ENCODE results near the gene GTF2IRD1. TPM values are rescaled to one million over a fixed set of nuclear protein-coding genes. Genes with fewer than 3 reads are reported as not detected.
A peak's percentile ranks its signal among the peaks of the same experiment; 100 is the strongest.

The GTF2IRD1 gene
- total RNA-seq, 1 experiment from 2014 or later, result 73.6 TPM

GRCh38 chr7:74479066-74479781, 25.5 kb downstream of the GTF2IRD1 start:
- no peak for TF ChIP-seq EZH2 (IDR thresholded peaks at IDR 0.05; ENCODE audit: borderline replicate concordance, low read depth, low read length, poor library complexity, severe bottlenecking)
- TF ChIP-seq CTCF (conservative IDR thresholded peaks at IDR 0.05; ENCODE audit: low read depth, low read length), result no peak
- ChIA-PET CTCF (no interaction called here), POLR2A (ENCODE audit: low non-redundant PET) (interaction anchor here (0.6 kb wide), 1 partner anchor 396 kb away, joined by 3 read pairs; no protein-coding TSS in a partner anchor)
- intact Hi-C loops (cut with micrococcal nuclease; ENCODE audit: unreplicated experiment), result no loop called here
- no peaks in the 10 kb centered on the region for H3K27me3 ChIP-seq (replicated peaks; ENCODE audit: insufficient read depth, low read depth, low read length, poor library complexity)
- H3K4me1 ChIP-seq (ENCODE audit: insufficient read depth, low read length, poor library complexity, severe bottlenecking), result peaks cover 45% of the 10 kb centered on the region
- H3K4me3 ChIP-seq (ENCODE audit: low read depth, low read length, poor library complexity, severe bottlenecking), result no peak overlapping the region
- BruUV-seq (replicated peaks), result no TSS peak
- no peaks in the 10 kb centered on the region for H3K9me3 ChIP-seq (ENCODE audit: low read depth, low read length, poor library complexity, severe bottlenecking)
- no peaks in the 10 kb centered on the region for H3K36me3 ChIP-seq (ENCODE audit: insufficient read depth, low read length, poor library complexity, severe bottlenecking)
- peak overlapping the region; percentile 71 for H3K27ac ChIP-seq (ENCODE audit: low read depth, low read length, poor library complexity, severe bottlenecking)
- DNase-seq (ENCODE audit: low spot score), result no peak

- Histone ChIP-seq H3K27ac (ENCODE audit: low read depth, low read length, poor library complexity, severe bottlenecking) (peak overlapping the region; percentile 4), H3K4me3 (ENCODE audit: low read depth, low read length, poor library complexity, severe bottlenecking) (no peak overlapping the region), H3K36me3 (ENCODE audit: insufficient read depth, low read length, poor library complexity, severe bottlenecking) (no peaks in the 10 kb centered on the region), H3K27me3 (replicated peaks; ENCODE audit: insufficient read depth, low read depth, low read length, poor library complexity) (no peaks in the 10 kb centered on the region), H3K9me3 (ENCODE audit: low read depth, low read length, poor library complexity, severe bottlenecking) (no peaks in the 10 kb centered on the region), H3K4me1 (ENCODE audit: insufficient read depth, low read length, poor library complexity, severe bottlenecking) (peaks cover 45% of the 10 kb centered on the region)
- DNase-seq (ENCODE audit: low spot score), result no peak
- no TSS peak for BruUV-seq (replicated peaks)
- ChIA-PET POLR2A (ENCODE audit: low non-redundant PET) (no interaction called here), CTCF (no interaction called here)
- TF ChIP-seq EZH2 (IDR thresholded peaks at IDR 0.05; ENCODE audit: borderline replicate concordance, low read depth, low read length, poor library complexity, severe bottlenecking) (no peak), CTCF (conservative IDR thresholded peaks at IDR 0.05; ENCODE audit: low read depth, low read length) (no peak)
- intact Hi-C loops (cut with micrococcal nuclease; ENCODE audit: unreplicated experiment), result no loop called here
Observed at GRCh38 chr7:74479961-74480829, 26.5 kb downstream of the GTF2IRD1 start.

GRCh38 chr7:74480861-74481417, 27.2 kb downstream of the GTF2IRD1 start:
- Histone ChIP-seq H3K27me3 (replicated peaks; ENCODE audit: insufficient read depth, low read depth, low read length, poor library complexity) (no peaks in the 10 kb centered on the region), H3K4me3 (ENCODE audit: low read depth, low read length, poor library complexity, severe bottlenecking) (no peak overlapping the region), H3K4me1 (ENCODE audit: insufficient read depth, low read length, poor library complexity, severe bottlenecking) (peaks cover 45% of the 10 kb centered on the region), H3K36me3 (ENCODE audit: insufficient read depth, low read length, poor library complexity, severe bottlenecking) (no peaks in the 10 kb centered on the region), H3K9me3 (ENCODE audit: low read depth, low read length, poor library complexity, severe bottlenecking) (no peaks in the 10 kb centered on the region), H3K27ac (ENCODE audit: low read depth, low read length, poor library complexity, severe bottlenecking) (peak overlapping the region; percentile 4)
- intact Hi-C loops (cut with micrococcal nuclease; ENCODE audit: unreplicated experiment), result no loop called here
- BruUV-seq (replicated peaks), result no TSS peak
- CTCF ChIA-PET, result no interaction called here
- no peak for TF ChIP-seq CTCF (conservative IDR thresholded peaks at IDR 0.05; ENCODE audit: low read depth, low read length)
- no peak for TF ChIP-seq EZH2 (IDR thresholded peaks at IDR 0.05; ENCODE audit: borderline replicate concordance, low read depth, low read length, poor library complexity, severe bottlenecking)
- DNase-seq (ENCODE audit: low spot score), result no peak
- POLR2A ChIA-PET (ENCODE audit: low non-redundant PET), result interaction anchor here (1.0 kb wide), 1 partner anchor 48 kb away, joined by 3 read pairs; no protein-coding TSS in a partner anchor

Measured in A673 (cell line).